GM23338 (cell line): ENCODE data around the gene OR52E8. TPM values are rescaled to one million over a fixed set of nuclear protein-coding genes. Genes with fewer than 3 reads are reported as not detected.

ENCODE experiments used
- ATAC-seq: fragments of 200-7000 bp; cut with Tn5 transposase; 3 replicates; pipeline ENCODE4 v1.9.1; 2020
- DNase-seq: peaks from one replicate; pipeline ENCODE4 v3.0.0-alpha.2; 2015; ENCODE audit warnings: low spot score
- H2AFZ ChIP-seq: fragments of 200-600 bp; sonication (generic); 2 replicates; pipeline ENCODE4 v1.8.0; 2016; ENCODE audit warnings: antibody characterized with exemption, mild to moderate bottlenecking, moderate library complexity
- H3F3A ChIP-seq: fragments of 200-600 bp; sonication (generic); replicated peaks from 2 replicates; pipeline ENCODE4 v1.8.0; 2017; ENCODE audit warnings: antibody characterized with exemption, mixed run types, low read depth
- H3K27ac ChIP-seq: fragments of 200-600 bp; sonication (generic); 2 replicates; pipeline ENCODE4 v1.6.1; 2016; ENCODE audit warnings: low read depth
- H3K27me3 ChIP-seq: fragments of 200-600 bp; sonication (generic); 2 replicates; pipeline ENCODE4 v1.8.0; 2016; ENCODE audit warnings: mild to moderate bottlenecking, mixed run types, moderate library complexity; ENCODE audit not compliant: insufficient read depth
- H3K36me3 ChIP-seq: fragments of 200-600 bp; sonication (generic); 2 replicates; pipeline ENCODE4 v1.8.0; 2016; ENCODE audit warnings: mild to moderate bottlenecking; ENCODE audit not compliant: insufficient read depth
- H3K4me1 ChIP-seq: fragments of 200-600 bp; sonication (generic); 2 replicates; pipeline ENCODE4 v1.8.0; 2016; ENCODE audit warnings: mild to moderate bottlenecking, moderate library complexity; ENCODE audit not compliant: insufficient read depth
- H3K4me2 ChIP-seq: fragments of 200-600 bp; sonication (generic); 2 replicates; pipeline ENCODE4 v1.7.1; 2017; ENCODE audit warnings: mixed run types
- H3K4me3 ChIP-seq: fragments of 200-600 bp; sonication (generic); 2 replicates; pipeline ENCODE4 v1.6.1; 2016; ENCODE audit warnings: mixed run types
- H3K79me2 ChIP-seq: fragments of 200-600 bp; sonication (generic); replicated peaks from 2 replicates; pipeline ENCODE4 v1.8.0; 2017; ENCODE audit warnings: mild to moderate bottlenecking; ENCODE audit not compliant: insufficient read depth
- H3K9me2 ChIP-seq: fragments of 200-600 bp; sonication (generic); 2 replicates; pipeline ENCODE4 v1.8.0; 2017; ENCODE audit not compliant: insufficient read depth
- H4K20me1 ChIP-seq: fragments of 200-600 bp; sonication (generic); replicated peaks from 2 replicates; pipeline ENCODE4 v1.8.0; 2017; ENCODE audit warnings: mild to moderate bottlenecking; ENCODE audit not compliant: insufficient read depth
- H3K27ac Mint-ChIP-seq: 2 replicates; pipeline ENCODE4 v1.8.0; 2020; ENCODE audit warnings: inconsistent platforms, mild to moderate bottlenecking, moderate library complexity, mixed read lengths
- H3K27me3 Mint-ChIP-seq: 3 replicates; pipeline ENCODE4 v1.8.0; 2022; ENCODE audit warnings: low read depth, mild to moderate bottlenecking, moderate library complexity, mixed read lengths, inconsistent platforms; ENCODE audit not compliant: insufficient read depth, poor library complexity
- H3K36me3 Mint-ChIP-seq: 3 replicates; pipeline ENCODE4 v1.8.0; 2021; ENCODE audit warnings: low read depth, mild to moderate bottlenecking, inconsistent platforms, moderate library complexity, mixed read lengths
- H3K4me1 Mint-ChIP-seq: 3 replicates; pipeline ENCODE4 v1.8.0; 2020; ENCODE audit warnings: mild to moderate bottlenecking, inconsistent platforms, mixed read lengths
- H3K4me3 Mint-ChIP-seq: 3 replicates; pipeline ENCODE4 v1.8.0; 2021; ENCODE audit warnings: moderate library complexity, mild to moderate bottlenecking, inconsistent platforms, mixed read lengths
- H3K9me3 Mint-ChIP-seq: 3 replicates; pipeline ENCODE4 v1.8.0; 2020; ENCODE audit warnings: moderate library complexity, mild to moderate bottlenecking, inconsistent platforms, mixed read lengths
- CREB1 ChIP-seq: fragments of 250-450 bp; sonication (Bioruptor Pico); IDR thresholded peaks from 2 replicates; pipeline ENCODE4 v1.5.0; 2020; ENCODE audit warnings: low read depth, mild to moderate bottlenecking, moderate library complexity
- CTCF ChIP-seq, 2 experiments: fragments of 200-600 bp in 1 of 2; sonication (generic) in 1 of 2; conservative IDR thresholded peaks; 2 replicates each; pipeline versions ENCODE4 v1.5.1 to v1.6.1; 2016 to 2017; ENCODE audit warnings: antibody characterized with exemption in 2 of 2, low read depth in 2 of 2, mild to moderate bottlenecking in 2 of 2, moderate library complexity in 1 of 2
- EZH2 ChIP-seq: fragments of 200-600 bp; sonication (generic); IDR thresholded peaks from one replicate; pipeline ENCODE4 v1.8.0; 2017; ENCODE audit warnings: antibody characterized with exemption, mild to moderate bottlenecking, low read depth; ENCODE audit not compliant: unreplicated experiment
- EZH2phosphoT487 ChIP-seq: fragments of 200-600 bp; sonication (generic); IDR thresholded peaks from one replicate; pipeline ENCODE4 v1.8.1; 2018; ENCODE audit warnings: antibody characterized with exemption; ENCODE audit not compliant: unreplicated experiment
- JUNB ChIP-seq: IDR thresholded peaks from one replicate; pipeline ENCODE4 v1.6.1; 2016; ENCODE audit warnings: antibody characterized with exemption; ENCODE audit not compliant: unreplicated experiment
- NANOG ChIP-seq: IDR thresholded peaks from 2 replicates; pipeline ENCODE4 v1.6.1; 2016; ENCODE audit warnings: antibody characterized with exemption, borderline replicate concordance
- POLR2AphosphoS5 ChIP-seq: IDR thresholded peaks from 2 replicates; pipeline ENCODE4 v1.6.1; 2016; ENCODE audit warnings: antibody characterized with exemption, low read depth
- STAT1 ChIP-seq: IDR thresholded peaks from one replicate; pipeline ENCODE4 v1.6.1; 2016; ENCODE audit warnings: antibody characterized with exemption; ENCODE audit not compliant: unreplicated experiment
- ZNF114 ChIP-seq: fragments of 250-450 bp; sonication (Bioruptor Pico); IDR thresholded peaks from 2 replicates; pipeline ENCODE4 v1.5.0; 2020; ENCODE audit warnings: mild to moderate bottlenecking, moderate library complexity
- ZNF331 ChIP-seq: fragments of 250-450 bp; sonication (Bioruptor Pico); IDR thresholded peaks from 2 replicates; pipeline ENCODE4 v1.5.0; 2020; ENCODE audit warnings: low read depth, mild to moderate bottlenecking, moderate library complexity
- ZNF462 ChIP-seq: fragments of 250-450 bp; sonication (Bioruptor Pico); IDR thresholded peaks from 2 replicates; pipeline ENCODE4 v1.5.0; 2020; ENCODE audit warnings: mild to moderate bottlenecking, moderate library complexity
- polyA plus RNA-seq: library from polyadenylated mRNA; unstranded; fragments of >200 nt; fragmentation: Nextera tagmentation; extraction: Ambion mirVana; gene quantifications from 2 replicates; pipeline ENCODE4 v1.2.1, GENCODE V29; 2016
- total RNA-seq: library from RNA; depleted of rRNA; stranded (reverse); fragments of >200 nt; shearing (Covaris generic); gene quantifications from 2 replicates; pipeline ENCODE4 v1.2.3, GENCODE V29; 2014
- TF ChIP-seq, protein P1 (sequence below): IDR thresholded peaks from one replicate; pipeline ENCODE4 v1.6.1; 2018; ENCODE audit warnings: antibody characterized with exemption; ENCODE audit not compliant: unreplicated experiment
- TF ChIP-seq, protein P2 (sequence below): IDR thresholded peaks from 2 replicates; pipeline ENCODE4 v1.6.1; 2016; ENCODE audit warnings: antibody characterized with exemption

Gene OR52E8
- total and polyA plus RNA-seq, 2 experiments from 2014 or later: 0.21 TPM; not detected in 1

GRCh38 chr11:5887172-5887571 lies 29.7 kb upstream of the OR52E8 start:
- H3K27ac Mint-ChIP-seq: no peak overlapping the region
- Histone ChIP-seq H3K27me3 (no peaks in the 10 kb centered on the region), H3K9me2 (no peaks in the 10 kb centered on the region), H3F3A (no peaks in the 10 kb centered on the region), H3K36me3 (no peaks in the 10 kb centered on the region), H3K27ac (no peak overlapping the region), H3K4me1 (peaks cover 5% of the 10 kb centered on the region; the same call in 1 of the 2 replicates), H3K4me2 (no peak overlapping the region), H2AFZ (no peak overlapping the region), H3K79me2 (no peaks in the 10 kb centered on the region), H3K4me3 (no peak overlapping the region), H4K20me1 (no peaks in the 10 kb centered on the region)
- H3K36me3 Mint-ChIP-seq: no peaks in the 10 kb centered on the region
- H3K4me3 Mint-ChIP-seq: no peak overlapping the region
- DNase-seq: no peak
- H3K9me3 Mint-ChIP-seq: no peaks in the 10 kb centered on the region
- no peaks in the 10 kb centered on the region for H3K27me3 Mint-ChIP-seq
- TF ChIP-seq STAT1 (no peak), JUNB (no peak), EZH2phosphoT487 (no peak), CREB1 (no peak), NANOG (no peak), EZH2 (no peak), POLR2AphosphoS5 (no peak), ZNF462 (CRISPR knock-in tag) (no peak), CTCF (conservative IDR thresholded peaks at IDR 0.05; ENCODE audit: low read depth in 2 of 2) (no peak), ZNF331 (CRISPR knock-in tag) (no peak), ZNF114 (CRISPR knock-in tag) (no peak)
- TF ChIP-seq, protein P1, sequence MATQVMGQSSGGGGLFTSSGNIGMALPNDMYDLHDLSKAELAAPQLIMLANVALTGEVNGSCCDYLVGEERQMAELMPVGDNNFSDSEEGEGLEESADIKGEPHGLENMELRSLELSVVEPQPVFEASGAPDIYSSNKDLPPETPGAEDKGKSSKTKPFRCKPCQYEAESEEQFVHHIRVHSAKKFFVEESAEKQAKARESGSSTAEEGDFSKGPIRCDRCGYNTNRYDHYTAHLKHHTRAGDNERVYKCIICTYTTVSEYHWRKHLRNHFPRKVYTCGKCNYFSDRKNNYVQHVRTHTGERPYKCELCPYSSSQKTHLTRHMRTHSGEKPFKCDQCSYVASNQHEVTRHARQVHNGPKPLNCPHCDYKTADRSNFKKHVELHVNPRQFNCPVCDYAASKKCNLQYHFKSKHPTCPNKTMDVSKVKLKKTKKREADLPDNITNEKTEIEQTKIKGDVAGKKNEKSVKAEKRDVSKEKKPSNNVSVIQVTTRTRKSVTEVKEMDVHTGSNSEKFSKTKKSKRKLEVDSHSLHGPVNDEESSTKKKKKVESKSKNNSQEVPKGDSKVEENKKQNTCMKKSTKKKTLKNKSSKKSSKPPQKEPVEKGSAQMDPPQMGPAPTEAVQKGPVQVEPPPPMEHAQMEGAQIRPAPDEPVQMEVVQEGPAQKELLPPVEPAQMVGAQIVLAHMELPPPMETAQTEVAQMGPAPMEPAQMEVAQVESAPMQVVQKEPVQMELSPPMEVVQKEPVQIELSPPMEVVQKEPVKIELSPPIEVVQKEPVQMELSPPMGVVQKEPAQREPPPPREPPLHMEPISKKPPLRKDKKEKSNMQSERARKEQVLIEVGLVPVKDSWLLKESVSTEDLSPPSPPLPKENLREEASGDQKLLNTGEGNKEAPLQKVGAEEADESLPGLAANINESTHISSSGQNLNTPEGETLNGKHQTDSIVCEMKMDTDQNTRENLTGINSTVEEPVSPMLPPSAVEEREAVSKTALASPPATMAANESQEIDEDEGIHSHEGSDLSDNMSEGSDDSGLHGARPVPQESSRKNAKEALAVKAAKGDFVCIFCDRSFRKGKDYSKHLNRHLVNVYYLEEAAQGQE: no peak
- TF ChIP-seq, protein P2, sequence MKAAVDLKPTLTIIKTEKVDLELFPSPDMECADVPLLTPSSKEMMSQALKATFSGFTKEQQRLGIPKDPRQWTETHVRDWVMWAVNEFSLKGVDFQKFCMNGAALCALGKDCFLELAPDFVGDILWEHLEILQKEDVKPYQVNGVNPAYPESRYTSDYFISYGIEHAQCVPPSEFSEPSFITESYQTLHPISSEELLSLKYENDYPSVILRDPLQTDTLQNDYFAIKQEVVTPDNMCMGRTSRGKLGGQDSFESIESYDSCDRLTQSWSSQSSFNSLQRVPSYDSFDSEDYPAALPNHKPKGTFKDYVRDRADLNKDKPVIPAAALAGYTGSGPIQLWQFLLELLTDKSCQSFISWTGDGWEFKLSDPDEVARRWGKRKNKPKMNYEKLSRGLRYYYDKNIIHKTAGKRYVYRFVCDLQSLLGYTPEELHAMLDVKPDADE: no peak
- peaks cover 12% of the 10 kb centered on the region; the same call in 2 of the 3 replicates for H3K4me1 Mint-ChIP-seq
- ATAC-seq: no peak
